NOMO-1 (cell line): ENCODE results near the gene SLX9.

Source experiments
- DNase-seq, 2 experiments: peaks; one replicate each; lab custom pipeline; 2025; ENCODE audit not compliant: unreplicated experiment in 2 of 2; lab: John Stamatoyannopoulos, UW

Gene SLX9

DNA sequence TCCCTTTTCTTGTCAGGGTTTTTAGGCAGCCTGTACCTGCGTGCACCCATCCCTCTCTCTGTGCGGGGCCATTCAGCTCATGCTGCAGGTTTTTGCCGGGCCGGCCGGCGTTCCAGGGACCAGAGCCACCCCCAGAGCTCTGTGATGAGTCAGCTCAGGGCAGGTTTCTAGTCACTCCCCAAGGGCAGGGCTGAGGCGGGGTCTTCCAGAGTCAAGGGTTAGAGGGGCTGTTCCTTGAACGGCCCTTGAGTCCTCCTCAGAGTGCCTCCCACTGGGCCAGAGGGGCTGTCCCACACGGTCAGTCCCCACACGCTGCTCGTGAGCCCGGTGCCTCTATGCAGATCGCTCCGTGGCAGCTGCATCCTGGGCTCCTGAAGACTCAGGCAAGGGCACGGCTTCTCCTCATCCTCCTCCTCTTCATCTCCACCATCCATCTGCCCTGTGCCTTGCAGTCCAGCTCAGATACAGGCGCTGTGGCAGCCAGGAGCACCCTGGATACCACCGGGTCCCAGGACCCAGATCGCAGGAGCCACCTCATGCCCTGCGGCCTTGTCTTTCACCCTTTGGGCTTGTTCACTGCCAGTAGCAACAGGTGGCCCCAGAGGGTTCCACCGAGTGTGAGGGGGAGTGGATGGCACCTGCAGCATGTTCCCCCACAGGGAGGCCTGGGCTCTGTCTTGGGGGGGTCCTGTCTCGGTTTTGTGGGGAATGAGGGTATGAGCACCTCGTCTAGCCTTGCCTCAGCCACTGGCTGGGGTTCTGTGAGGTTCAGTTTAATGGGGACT is 17.4 kb downstream of the SLX9 start:
- no peak for DNase-seq

DNA sequence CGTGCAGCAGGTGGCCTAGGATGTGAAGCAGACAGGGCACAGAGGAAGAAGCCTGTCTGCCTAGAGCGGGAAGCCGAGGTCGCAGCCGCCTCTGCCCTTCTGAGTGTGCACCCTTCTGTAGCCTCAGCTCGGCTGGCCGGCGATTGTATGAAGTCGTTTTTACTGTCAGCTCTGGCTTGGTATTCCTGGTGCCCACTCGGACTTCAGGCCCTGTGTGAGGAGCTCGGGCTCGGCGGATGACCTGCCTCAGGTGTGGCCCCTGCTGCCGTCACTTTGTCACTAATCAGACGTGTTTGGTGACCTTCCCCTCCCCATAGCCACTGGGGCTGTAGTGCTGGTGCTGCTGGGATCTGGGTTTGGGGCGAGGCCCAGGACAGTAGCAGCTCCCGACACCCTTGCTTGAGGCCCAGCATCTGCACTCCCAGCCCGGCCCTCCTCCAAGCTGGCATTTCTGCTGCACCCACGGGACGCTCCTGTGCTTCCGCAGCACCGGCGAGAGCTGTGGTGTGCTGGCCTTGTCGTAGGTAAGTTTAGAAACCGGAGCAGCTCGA is 18.1 kb downstream of the SLX9 start:
- no peak for DNase-seq

DNA sequence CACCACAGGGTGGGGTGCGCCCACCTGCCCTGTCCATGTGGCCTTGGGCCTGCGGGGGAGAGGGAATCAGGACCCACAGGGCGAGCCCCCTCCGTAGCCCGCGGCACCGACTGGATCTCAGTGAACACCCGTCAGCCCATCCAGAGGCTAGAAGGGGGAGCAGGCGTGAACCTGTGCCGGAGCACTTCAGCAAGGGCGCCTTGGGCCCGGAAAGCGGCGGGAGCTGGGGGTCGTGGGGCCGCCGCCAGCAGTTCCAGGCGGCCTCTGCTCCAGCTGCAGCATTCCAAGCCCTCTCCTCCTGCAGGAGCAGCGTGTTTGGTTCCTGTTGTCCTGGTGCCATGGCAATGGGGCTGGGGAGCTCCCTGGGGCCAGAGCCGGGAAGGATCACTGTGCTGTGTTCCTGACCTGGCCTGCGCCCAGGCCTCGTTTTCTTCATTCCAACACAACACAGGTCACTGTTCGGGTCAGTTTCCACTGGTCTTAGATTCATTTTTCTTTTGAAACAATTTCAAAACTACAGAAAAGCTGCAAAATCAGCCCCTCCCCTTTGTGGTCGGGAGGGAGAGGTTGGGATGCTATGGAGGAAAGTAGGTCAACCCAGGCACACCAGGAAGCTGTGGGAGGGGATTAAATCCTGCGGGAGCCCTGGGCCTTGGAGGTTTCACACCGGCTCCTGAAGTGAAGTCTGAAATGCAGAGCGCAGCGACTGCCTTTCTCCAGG is 18.8 kb downstream of the SLX9 start:
- no peak for DNase-seq

DNA sequence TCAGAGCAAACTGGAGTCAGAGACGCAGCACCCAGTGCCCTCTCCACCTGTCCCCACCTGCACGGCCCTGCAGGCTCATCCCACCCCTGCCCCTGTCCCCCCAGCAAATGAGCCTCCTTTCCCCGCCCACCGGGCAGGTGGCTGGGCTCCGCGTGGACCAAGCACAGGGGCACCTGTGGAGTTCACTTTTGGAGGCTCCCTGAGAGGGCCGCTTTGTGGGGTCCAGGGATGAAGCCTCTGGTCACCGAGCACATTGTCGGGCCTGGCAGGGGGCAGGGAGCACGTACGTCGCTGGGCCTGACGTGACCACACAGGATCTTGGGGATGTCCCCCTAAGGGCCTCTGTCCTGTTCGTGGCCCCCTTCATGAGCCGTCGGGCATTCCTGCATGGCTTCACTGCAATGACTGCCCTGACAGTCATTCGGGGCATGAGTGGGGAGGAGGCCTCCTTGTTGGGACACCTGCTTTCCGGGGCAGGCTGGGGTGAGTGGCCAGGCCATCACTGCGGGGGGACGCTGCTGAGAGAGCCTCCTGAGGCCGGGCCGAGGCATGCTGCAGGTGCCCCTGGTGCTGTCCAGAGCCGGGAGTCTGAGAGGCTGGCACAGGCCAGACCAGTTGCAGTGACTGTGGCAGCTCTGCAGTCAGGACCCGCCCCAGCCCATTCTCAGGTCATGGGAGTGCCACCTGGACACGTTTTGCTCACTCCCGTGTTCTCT is 19.7 kb downstream of the SLX9 start:
- no peak for DNase-seq

DNA sequence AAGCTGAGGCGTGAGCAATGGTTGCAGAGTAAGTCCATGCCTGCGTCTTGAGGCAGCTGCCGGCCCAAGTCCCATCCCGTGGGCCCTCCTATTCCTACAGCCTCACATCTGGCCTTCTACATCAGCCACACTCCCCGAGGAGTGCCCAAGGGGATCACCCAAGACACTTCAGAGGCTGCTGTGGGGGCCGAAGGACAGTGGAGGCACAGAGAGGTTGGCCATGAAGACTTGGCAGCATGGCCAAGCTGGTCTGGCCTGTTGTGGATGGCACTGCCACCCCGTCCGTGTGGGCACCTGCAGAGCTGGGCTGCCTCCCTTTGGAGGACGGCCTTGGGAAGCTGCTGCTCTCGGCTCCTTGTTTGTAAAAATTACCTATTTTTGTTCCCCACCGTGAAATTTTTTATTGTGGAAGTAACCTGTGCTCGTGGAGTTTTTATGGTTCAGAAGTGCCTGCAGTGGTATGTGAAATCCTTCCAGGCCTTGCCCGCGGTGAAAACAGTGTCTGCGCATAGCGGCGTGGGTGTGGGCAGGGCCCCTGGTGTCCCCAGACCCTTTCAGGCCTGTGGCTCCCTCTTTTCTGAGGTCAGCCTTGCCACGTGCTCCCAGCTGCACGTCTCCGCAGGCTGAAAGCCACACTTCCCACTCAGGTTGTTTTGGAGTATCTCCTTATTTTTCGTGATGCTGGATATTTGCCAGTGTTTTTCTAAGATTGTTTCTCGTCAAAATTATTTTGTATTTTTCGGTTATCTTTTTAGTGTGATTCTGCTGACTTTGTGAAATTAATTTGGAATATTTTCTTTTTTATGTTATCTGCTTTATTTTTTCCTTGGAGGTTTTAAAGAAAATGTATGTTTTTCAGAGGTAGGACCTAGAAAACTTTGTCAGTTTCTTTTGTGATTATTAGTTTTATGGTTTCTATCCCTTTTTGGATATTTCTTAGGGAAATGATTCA is 20.6 kb downstream of the SLX9 start:
- DNase-seq, result no peak

DNA sequence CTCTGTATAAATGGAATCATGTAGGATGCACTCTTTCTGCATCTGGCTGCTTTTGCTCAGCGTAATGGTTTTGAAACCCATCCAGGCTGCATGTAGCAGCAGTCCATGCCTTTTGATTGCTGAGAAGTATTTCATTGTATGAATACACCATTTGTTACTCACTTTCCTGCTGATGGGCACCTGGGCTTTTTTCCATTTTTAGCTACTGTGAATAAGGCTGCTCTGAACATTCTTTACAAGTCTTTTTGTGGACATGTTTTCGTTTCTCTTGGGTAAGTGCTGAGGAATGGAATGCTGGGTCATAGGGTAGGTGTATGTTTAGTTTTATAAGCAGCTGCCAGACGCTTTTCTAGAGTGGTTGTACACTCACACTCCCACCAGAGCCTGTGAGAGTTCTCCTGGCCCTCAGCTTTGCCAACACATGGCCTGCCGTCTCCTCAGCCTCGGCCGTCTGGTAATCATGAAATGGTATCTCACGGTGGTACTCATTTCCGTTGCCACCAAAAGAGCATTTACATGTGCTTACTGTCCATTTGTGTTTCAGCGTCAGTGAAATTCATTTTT is 22.7 kb downstream of the SLX9 start:
- DNase-seq, result no peak

DNA sequence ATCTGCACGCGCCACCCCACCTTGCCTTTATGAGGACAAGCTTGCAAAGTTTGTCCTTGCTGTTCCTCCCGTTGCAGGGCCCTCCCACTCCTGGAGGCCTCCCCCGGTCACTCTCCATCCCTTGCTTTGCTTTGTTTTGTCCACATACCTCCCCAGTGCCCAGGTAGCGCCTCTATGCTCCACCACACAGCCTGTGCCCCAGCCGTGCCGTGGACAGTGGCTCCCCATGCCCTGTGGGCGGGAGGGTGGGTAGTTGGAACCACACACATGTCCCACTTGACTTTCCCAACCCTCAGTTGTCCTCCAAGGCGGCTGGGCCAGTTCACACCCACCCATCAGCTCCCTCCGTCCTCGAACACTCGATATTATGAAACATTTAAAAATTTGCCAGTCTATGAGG is 24.6 kb downstream of the SLX9 start:
- DNase-seq, result no peak

DNA sequence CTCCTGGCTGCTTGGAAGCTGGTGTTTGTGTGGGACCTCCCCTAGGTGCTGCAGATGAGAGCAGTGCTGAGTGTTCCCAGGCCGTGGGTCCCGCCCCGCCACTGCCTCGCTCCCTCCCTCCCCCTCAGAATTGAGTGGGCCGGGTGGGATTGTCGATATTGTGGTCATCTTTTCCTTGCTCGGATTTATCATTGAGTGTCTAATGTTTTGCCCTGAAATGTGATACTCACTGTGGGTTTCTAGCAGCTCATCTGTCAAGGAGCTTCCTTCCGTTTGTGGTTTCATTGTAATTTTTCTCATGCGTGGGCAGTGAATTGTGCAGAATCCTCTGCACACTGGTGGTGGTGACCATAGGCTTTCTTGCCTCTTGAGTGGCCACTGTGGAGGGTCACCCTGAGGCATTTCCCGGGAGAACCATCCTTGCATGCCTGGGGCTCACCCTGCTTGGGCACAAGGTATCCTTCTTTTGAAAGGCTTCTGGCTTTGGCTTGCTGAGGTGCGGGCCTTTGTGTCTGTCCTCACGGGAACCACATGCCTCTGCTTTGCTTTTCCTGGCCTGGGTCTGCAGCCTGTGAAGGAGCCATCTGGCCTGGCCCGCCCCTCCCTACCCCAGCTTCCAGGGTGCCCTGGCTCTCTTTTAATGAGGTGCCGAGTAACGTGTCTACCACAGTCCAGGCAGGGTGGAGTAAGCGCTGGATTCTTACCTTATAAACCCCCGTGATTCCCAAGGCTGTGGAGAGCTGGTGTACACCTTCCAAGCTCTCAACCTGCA is 25.6 kb downstream of the SLX9 start:
- DNase-seq, result peak; percentile 1 to 3

DNA sequence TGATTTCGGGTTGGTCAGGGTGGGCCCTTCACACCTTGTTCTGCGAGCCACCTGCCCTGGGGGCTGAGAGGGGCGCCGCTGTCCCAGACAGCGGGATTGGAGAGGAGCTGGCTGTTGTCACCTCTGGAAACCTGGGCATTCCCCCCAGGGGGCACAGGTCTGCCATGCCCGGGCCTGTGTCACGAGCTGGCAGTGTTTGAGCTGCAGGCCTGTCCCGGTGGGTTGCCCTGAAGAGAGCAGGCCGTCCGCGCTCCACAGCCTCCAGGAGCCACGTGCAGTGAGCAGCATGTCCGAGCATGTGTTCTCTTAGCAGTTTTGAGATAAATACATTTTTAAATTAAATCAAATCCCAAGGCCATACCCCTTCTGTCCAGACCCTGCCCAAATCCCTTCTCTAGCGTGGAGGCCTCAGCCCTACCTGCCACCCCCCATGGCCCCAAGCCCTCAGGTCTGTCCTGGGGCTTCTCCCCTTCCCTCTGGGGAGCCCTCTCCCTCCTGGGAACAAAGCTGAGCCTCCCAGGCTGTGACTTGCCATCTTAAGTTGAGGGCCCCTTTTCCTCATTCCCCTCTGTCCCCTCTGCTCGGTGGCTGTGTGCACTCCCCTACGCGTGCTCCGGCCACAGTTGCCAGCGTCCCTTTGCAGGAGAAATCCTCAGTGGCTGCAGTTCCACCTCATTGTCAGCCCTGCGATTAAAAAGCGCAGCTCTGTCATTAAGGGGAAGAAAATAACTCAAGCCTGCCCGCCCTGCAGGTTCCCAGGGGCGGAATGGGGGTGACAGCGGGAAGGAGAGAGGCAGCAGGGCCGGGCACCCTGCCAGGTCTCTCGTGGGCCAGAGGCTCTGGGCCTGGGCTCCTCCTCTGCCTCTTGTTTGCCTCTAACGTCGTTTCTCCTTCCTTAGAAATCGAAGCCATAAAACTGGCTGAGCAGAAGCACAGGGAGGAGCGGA is 26.6 kb downstream of the SLX9 start:
- DNase-seq, result no peak

DNA sequence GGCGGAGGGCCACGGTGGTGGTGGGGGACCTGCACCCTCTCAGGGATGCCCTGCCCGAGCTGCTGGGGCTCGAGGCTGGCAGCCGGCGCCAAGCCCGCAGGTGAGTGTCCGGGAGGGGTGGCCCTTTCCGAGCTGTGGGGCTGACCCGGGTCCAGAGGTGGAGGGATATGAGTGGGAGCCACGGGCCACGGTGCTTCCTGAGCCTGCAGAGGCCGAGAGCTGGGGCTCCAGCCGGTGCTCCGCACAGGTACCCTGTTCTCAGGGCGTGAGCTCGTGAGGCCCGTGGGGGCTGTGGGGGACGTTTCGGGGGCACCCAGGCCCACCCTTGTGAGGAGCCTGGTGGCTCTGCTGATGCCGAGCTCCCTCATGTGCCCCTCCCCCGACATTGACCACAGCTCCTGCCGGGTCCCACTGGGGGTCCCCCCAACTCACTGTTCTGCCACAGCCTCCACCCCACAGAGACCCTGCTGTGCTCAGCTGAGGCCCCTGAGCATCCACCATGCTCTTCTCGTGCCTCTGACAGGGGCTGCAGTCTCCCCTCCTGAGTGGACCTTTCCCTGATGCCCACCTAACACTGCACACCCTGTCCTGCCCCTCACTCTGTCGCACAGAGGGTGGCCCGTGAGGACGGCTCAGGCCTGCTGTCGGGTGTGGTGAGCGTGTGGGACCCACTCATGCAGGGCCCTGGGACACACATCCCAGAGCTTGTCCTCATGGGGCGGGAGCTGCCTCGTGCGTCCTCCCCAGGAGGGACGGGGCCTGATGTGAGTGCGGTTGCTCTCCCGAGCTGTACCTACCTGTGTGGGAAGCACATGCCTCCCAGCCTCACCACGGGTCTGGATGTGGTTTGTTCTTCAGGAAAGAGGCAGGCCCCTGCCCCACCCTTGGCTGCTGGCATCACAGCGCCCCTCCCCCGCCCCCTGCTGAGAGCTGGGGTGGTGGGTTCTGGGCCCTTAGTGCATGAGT is 27.5 kb downstream of the SLX9 start:
- DNase-seq, result no peak

DNA sequence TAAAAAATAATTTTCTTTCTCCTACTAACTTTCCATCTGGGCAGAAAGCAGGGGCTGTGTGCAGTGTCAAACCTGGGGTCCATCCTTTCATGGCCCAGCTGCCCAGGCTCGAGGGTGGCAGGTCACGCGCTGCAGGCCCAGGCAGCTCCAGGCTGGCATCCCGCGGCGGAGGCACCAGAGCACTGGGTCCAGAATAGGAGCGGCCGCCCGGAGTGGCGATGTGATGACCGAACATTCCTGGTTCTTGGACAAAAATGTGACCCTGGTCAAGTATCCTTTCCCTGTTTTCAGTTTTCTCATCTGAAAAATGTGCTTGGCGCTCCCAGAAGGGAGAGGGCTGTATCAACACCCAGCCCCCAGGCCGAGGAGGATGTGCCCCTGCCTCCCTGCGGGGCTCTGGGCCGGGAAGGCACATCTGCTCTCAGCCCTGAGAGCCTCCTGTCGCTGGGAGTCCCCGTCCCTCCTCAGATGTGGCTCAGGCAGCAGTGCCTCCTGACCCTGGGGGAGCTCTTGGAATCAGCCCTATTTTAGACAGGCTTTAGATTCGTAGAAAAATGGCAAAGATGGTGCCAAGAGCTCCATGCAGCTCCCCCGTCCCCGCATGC is 29.3 kb downstream of the SLX9 start:
- no peak for DNase-seq

DNA sequence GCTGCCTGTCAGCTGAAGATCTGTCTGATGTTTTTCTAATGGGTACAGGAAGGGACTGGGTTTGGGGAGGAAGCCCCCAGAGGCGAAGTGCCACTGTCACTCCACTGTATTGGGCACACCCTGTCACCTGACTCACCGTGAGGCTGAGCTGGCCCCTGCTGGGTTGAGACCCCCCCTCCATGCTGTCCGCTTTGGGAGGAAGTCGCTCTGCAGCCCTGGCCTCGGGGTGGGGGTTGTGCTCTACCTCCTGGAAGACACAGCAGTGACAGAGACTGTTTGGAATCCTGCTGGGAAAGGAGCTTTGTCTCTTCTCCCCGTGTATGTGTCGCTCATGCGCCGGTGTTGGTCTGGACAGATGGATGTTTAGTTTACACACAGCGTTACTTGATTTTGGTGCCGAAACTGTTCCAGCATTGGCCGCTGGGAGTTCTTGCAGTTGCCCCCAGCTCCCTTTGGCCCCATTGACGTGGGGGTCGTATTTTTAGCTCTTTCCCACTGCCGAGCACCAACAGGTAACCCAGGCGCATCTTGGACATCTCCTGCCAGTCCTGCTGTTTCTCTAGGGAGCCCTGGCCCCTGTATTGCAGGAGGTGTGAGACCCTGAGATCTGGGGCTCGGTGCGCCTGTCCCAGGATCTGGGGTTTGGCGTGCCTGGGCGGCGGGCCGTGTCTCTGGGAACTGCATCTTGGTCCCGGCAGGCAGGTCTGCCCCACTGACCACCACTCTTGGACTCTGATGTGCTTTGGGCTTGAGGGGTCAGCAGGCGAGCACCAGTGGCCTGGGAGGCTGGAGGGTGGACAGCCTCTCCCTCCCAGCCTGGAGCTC is 30.3 kb downstream of the SLX9 start:
- DNase-seq, result peak; percentile 8 to 16

DNA sequence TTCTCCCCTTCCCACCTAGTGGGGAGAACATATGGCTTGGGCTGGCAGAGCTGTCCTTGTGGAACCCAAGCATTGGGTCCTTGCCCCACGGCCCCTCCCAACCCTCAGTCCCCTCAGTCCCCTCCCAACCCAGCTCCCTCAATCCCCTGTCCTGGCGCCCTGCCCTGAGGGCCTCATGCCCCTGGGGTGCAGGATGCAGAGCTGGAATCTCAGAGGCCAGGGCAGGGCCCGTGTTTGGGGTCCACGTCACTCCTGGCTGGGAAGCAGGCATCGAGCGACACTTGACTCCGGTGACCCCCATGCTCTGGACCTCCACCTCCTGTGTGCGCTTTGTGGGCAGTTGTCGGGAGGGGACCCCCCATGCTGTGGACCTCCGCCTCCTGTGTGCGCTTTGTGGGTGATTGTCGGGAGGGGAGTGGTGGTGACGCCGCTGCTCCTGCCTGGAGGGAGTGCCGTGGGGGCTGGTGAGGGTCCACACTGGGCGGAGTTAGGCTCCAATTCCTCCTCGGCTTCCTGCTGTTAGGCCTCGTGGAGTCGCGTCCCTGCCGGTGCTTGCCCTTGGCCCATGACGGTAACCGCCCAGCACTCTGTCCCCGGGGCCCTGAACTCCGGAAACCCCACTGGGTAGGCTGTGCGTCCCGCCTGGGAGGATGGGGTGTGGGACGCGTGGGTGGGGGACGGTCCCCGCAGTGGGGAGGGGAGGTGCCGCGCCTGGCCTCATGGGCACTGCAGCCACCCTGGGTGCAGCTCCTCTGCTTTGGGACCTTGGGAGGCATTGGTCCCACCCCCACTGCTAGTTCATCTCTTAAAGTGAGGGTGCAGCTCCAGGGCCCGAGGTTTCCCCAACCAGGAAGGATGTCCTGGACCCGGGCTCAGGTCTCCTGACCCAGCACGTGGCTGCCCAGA is 31.2 kb downstream of the SLX9 start:
- no peak for DNase-seq

DNA sequence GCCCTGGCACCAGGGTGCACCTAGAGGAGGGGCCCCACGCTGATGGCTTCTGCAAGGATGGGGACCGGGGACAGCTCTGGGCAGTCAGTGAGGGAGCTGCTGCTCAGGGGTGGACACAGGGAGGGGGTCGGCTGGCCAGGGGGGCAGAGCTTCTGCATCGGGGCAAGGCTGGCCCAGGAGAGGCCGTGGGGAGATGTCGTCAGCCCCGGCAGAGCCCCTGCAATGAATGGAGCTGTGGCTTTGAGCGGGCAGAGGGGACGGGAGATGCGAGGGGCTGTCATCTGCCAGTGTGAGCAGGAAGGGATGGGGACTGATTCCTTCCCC is 31.8 kb downstream of the SLX9 start:
- DNase-seq, result no peak

DNA sequence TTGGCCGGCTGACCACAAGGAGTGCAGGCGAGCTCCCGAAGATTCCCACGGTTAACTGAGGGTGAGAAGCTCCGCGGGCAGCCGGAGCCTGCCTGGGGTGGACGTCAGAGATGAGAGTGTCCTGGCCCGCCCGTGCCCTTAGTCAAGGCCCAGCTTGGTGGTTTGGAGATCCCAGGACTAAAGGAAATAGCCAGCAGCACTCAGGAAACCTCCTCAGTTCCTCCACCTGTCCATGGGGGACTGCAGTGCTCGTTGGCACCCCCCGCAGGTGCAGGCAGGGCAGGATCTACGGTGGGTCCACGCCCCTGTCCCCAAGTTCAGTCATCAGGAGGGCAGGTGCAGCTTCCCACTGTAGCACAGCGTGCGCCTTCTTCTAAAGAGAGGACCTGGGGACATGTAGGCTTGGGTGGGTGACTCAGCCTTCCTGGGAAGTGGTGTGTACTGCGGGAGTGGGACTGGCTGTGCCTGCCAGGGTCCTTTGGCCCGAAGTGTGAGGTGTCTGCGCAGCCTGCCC is 32.5 kb downstream of the SLX9 start:
- DNase-seq, result no peak
